ENCODE measurements around the gene GHRH. TPM values are rescaled to one million over a fixed set of nuclear protein-coding genes. Genes with fewer than 3 reads are reported as not detected.

The GHRH gene
- total RNA-seq, 1 experiment from 2014 or later = not detected

- H3K79me1 ChIP-seq (ENCODE audit: insufficient read depth, low read depth, low read length, poor library complexity, severe bottlenecking) = peaks cover 2% of the 10 kb centered on the region
- H4K20me1 ChIP-seq (ENCODE audit: control insufficient read depth, insufficient read depth, insufficient read length) = peaks cover 2% of the 10 kb centered on the region
- no peaks in the 10 kb centered on the region for H3K27me3 Mint-ChIP-seq (ENCODE audit: low read depth)
- no peak overlapping the region for H2BK15ac ChIP-seq (ENCODE audit: low read depth, low read length)
- no peak overlapping the region for H2BK12ac ChIP-seq (ENCODE audit: insufficient read length, low read depth, low read length)
- no peak for TF ChIP-seq CTCF (conservative IDR thresholded peaks at IDR 0.05)
- H4K5ac ChIP-seq (ENCODE audit: insufficient read length, low read depth, low read length) = no peak overlapping the region
- H3K9ac ChIP-seq (ENCODE audit: extremely low read depth, insufficient read length, low read length) = no peak overlapping the region
- no peaks in the 10 kb centered on the region for H3K4me1 ChIP-seq (ENCODE audit: insufficient read depth, low read length)
- DNase-seq = no peak
- peaks cover 31 to 51% (median 37%) of the 10 kb centered on the region in 3 experiments for H3K36me3 Mint-ChIP-seq (ENCODE audit: insufficient read depth in 1 of 3, low read depth in 3 of 3)
- H3K27ac ChIP-seq (ENCODE audit: insufficient read length, low read depth, low read length) = no peak overlapping the region
- peak overlapping the region in 2 of 3 experiments; percentile 39 to 86; a peak in 3 of 7 replicates for H3K27ac Mint-ChIP-seq
- no peak overlapping the region; a peak in 1 of 5 replicates for H3K4me3 Mint-ChIP-seq
- H3K79me2 ChIP-seq (ENCODE audit: insufficient read depth, low read length) = no peaks in the 10 kb centered on the region; the same call in 1 of the 2 replicates
- H3K23ac ChIP-seq (ENCODE audit: insufficient read length, low read depth, low read length) = no peak overlapping the region
- no peak overlapping the region for H4K91ac ChIP-seq (ENCODE audit: insufficient read length, low read depth, low read length)
- no peaks in the 10 kb centered on the region for H3K9me3 ChIP-seq (ENCODE audit: control insufficient read depth, low read depth, low read length)
- H3K56ac ChIP-seq (ENCODE audit: insufficient read length, low read depth, low read length) = no peak overlapping the region
- no peak overlapping the region for H3T11ph ChIP-seq (ENCODE audit: low read length)
- H2BK120ac ChIP-seq (ENCODE audit: low read depth, low read length, poor library complexity, severe bottlenecking) = no peak overlapping the region
- no peak overlapping the region for H3K14ac ChIP-seq (ENCODE audit: insufficient read depth, low read length)
- H2AFZ ChIP-seq (ENCODE audit: low read length) = no peak overlapping the region
- no peak overlapping the region for H3K4ac ChIP-seq (ENCODE audit: low read depth, low read length)
- no peaks in the 10 kb centered on the region for H3K23me2 ChIP-seq (ENCODE audit: insufficient read length, low read depth, low read length, poor library complexity, severe bottlenecking)
- no peak overlapping the region for H2BK5ac ChIP-seq (ENCODE audit: insufficient read length, low read length)
- H3K18ac ChIP-seq (ENCODE audit: insufficient read length, low read depth, low read length) = no peak overlapping the region
- no peak overlapping the region for H3K4me2 ChIP-seq (ENCODE audit: insufficient read depth, insufficient read length, low read length)
- peaks cover 13% of the 10 kb centered on the region in 2 experiments for H3K9me3 Mint-ChIP-seq
- no CpG with 5 or more reads among the region's 13 CpGs for WGBS (ENCODE audit: extremely low coverage, insufficient read length, low lambda C conversion rate)
- no peaks in the 10 kb centered on the region for H3K27me3 ChIP-seq (ENCODE audit: insufficient read depth, low read length)
- H2BK20ac ChIP-seq (ENCODE audit: low read depth, low read length, poor library complexity, severe bottlenecking) = no peak overlapping the region
- H3K4me1 Mint-ChIP-seq = peaks cover 14 to 20% of the 10 kb centered on the region in 2 experiments
- no peak overlapping the region for H4K8ac ChIP-seq (replicated peaks; ENCODE audit: insufficient read length, low read depth, low read length)
- no peak overlapping the region for H2AK5ac ChIP-seq (ENCODE audit: insufficient read length, low read length)
Measured at GRCh38 chr20:37297066-37297736, 35.6 kb upstream of the GHRH start.
